NOMO-1 treated with dmso at 0.1 percent for 144 hours (cell line): ENCODE results near the gene PCK2.

Experiments used
- DNase-seq: peaks from one replicate; lab custom pipeline; 2025; ENCODE audit not compliant: unreplicated experiment; lab: John Stamatoyannopoulos, UW

Gene PCK2

GRCh38 chr14:24114532-24115421 is 20.7 kb downstream of the PCK2 start, which contains the start of the genes DCAF11 and NRL:
Gene DCAF11, plus strand, starts transcription at chr14:24114777. Its CDS starts 818 bp downstream, at chr14:24115595.
Gene NRL, minus strand, starts transcription at chr14:24114949. Its CDS starts 32,101 bp downstream, at chr14:24082848.
- DNase-seq, result peak; percentile 100

GRCh38 chr14:24115422-24116127 is 21.5 kb downstream of the PCK2 start:
- DNase-seq, result no peak

- no peak for DNase-seq
Observed at GRCh38 chr14:24116128-24116814, 22.2 kb downstream of the PCK2 start.

GRCh38 chr14:24117179-24117578 is 23.1 kb downstream of the PCK2 start:
- no peak for DNase-seq

- no peak for DNase-seq
Observed at GRCh38 chr14:24119691-24120090, 25.6 kb downstream of the PCK2 start.

- DNase-seq, result no peak
Observed at GRCh38 chr14:24121210-24121609, 27.1 kb downstream of the PCK2 start.

GRCh38 chr14:24122416-24122815 is 28.3 kb downstream of the PCK2 start:
- DNase-seq, result no peak

GRCh38 chr14:24122898-24123297 is 28.8 kb downstream of the PCK2 start:
- DNase-seq, result no peak

- no peak for DNase-seq
Observed at GRCh38 chr14:24123424-24124417, 29.6 kb downstream of the PCK2 start.

- no peak for DNase-seq
Observed at GRCh38 chr14:24126939-24127338, 32.8 kb downstream of the PCK2 start.

- no peak for DNase-seq
Observed at GRCh38 chr14:24127673-24128072, 33.6 kb downstream of the PCK2 start.

- no peak for DNase-seq
Observed at GRCh38 chr14:24129410-24129998, 35.4 kb downstream of the PCK2 start.

- peak; percentile 19 for DNase-seq
Observed at GRCh38 chr14:24130380-24130716, 36.2 kb downstream of the PCK2 start, which contains the start of gene FITM1. Gene FITM1, plus strand, starts transcription at chr14:24130659. Its CDS starts 905 bp downstream, at chr14:24131564.

- DNase-seq, result no peak
Observed at GRCh38 chr14:24130717-24131548, 36.8 kb downstream of the PCK2 start.

- DNase-seq, result no peak
Observed at GRCh38 chr14:24131549-24131966, 37.4 kb downstream of the PCK2 start.

- DNase-seq, result no peak
Observed at GRCh38 chr14:24132061-24132685, 38.1 kb downstream of the PCK2 start.

GRCh38 chr14:24132976-24133375 is 38.9 kb downstream of the PCK2 start:
- no peak for DNase-seq

- DNase-seq, result no peak
Observed at GRCh38 chr14:24133735-24134134, 39.6 kb downstream of the PCK2 start.

GRCh38 chr14:24135584-24135833 is 41.4 kb downstream of the PCK2 start:
- no peak for DNase-seq
